Measurements from ENCODE around the gene CACNA2D3. TPM values are rescaled to one million over a fixed set of nuclear protein-coding genes. Genes with fewer than 3 reads are reported as not detected.
"Not testable (repeated sequence)": the region's sequence is repeated elsewhere in the genome, so short reads cannot be mapped to it uniquely, and the experiment has no call there.

CACNA2D3 gene
- total and polyA plus RNA-seq, 5 donors, result 29.2 to 64.5 (median 42.4) TPM

GRCh38 chr3:54432975-54433374, 310.6 kb downstream of the CACNA2D3 start:
- DNase-seq, result no peak
- no peak overlapping the region for H3K4me3 ChIP-seq (ENCODE audit: low read length)
- 56% methylated on average over 1 of the region's 1 CpG for WGBS
- no peaks in the 10 kb centered on the region for H3K27me3 ChIP-seq (ENCODE audit: control insufficient read depth, insufficient read depth)
- ATAC-seq, result no peak
- no peaks in the 10 kb centered on the region for H3K9me3 ChIP-seq (ENCODE audit: control insufficient read depth, low read length)
- intact Hi-C loops (cut with DNase I), result no loop called here
- no peak overlapping the region for H3K27ac ChIP-seq (ENCODE audit: low read length)
- H3K4me1 ChIP-seq (ENCODE audit: control insufficient read depth, insufficient read depth, low read length), result no peaks in the 10 kb centered on the region

GRCh38 chr3:54433846-54434245, 311.5 kb downstream of the CACNA2D3 start:
- Histone ChIP-seq H3K4me1 (ENCODE audit: control insufficient read depth, insufficient read depth, low read length) (no peaks in the 10 kb centered on the region), H3K27me3 (ENCODE audit: control insufficient read depth, insufficient read depth) (no peaks in the 10 kb centered on the region), H3K9me3 (ENCODE audit: control insufficient read depth, low read length) (no peaks in the 10 kb centered on the region), H3K27ac (ENCODE audit: low read length) (no peak overlapping the region), H3K4me3 (ENCODE audit: low read length) (no peak overlapping the region)
- DNase-seq (no peak), ATAC-seq (no peak)
- 52% methylated on average over 6 of the region's 6 CpGs for WGBS
- intact Hi-C loops (cut with DNase I), result no loop called here

GRCh38 chr3:54434756-54435155, 312.4 kb downstream of the CACNA2D3 start:
- WGBS, result 92% methylated on average over 2 of the region's 2 CpGs
- ATAC-seq (no peak), DNase-seq (no peak)
- intact Hi-C loops (cut with DNase I), result no loop called here
- no peak overlapping the region for H3K27ac ChIP-seq (ENCODE audit: low read length)
- H3K4me1 ChIP-seq (ENCODE audit: control insufficient read depth, insufficient read depth, low read length), result no peaks in the 10 kb centered on the region
- H3K27me3 ChIP-seq (ENCODE audit: control insufficient read depth, insufficient read depth), result no peaks in the 10 kb centered on the region
- H3K9me3 ChIP-seq (ENCODE audit: control insufficient read depth, low read length), result no peaks in the 10 kb centered on the region
- H3K4me3 ChIP-seq (ENCODE audit: low read length), result no peak overlapping the region

GRCh38 chr3:54437271-54437670, 314.9 kb downstream of the CACNA2D3 start:
- no peaks in the 10 kb centered on the region for H3K9me3 ChIP-seq (ENCODE audit: control insufficient read depth, low read length)
- no peak overlapping the region for H3K27ac ChIP-seq (ENCODE audit: low read length)
- no peak overlapping the region for H3K4me3 ChIP-seq (ENCODE audit: low read length)
- 69% methylated on average over 2 of the region's 2 CpGs for WGBS
- intact Hi-C loops (cut with DNase I), result no loop called here
- no peaks in the 10 kb centered on the region for H3K4me1 ChIP-seq (ENCODE audit: control insufficient read depth, insufficient read depth, low read length)
- no peaks in the 10 kb centered on the region for H3K27me3 ChIP-seq (ENCODE audit: control insufficient read depth, insufficient read depth)
- ATAC-seq, result no peak
- no peak for DNase-seq

- Histone ChIP-seq H3K27me3 (ENCODE audit: control insufficient read depth, insufficient read depth) (no peaks in the 10 kb centered on the region), H3K9me3 (ENCODE audit: control insufficient read depth, low read length) (no peaks in the 10 kb centered on the region), H3K4me3 (ENCODE audit: low read length) (no peak overlapping the region), H3K4me1 (ENCODE audit: control insufficient read depth, insufficient read depth, low read length) (no peaks in the 10 kb centered on the region), H3K27ac (ENCODE audit: low read length) (no peak overlapping the region)
- intact Hi-C loops (cut with DNase I), result no loop called here
- whole genome bisulfite sequencing, result 46% methylated on average over 11 of the region's 11 CpGs
- DNase-seq (no peak), ATAC-seq (no peak)
Observed at GRCh38 chr3:54443561-54444161, 321.3 kb downstream of the CACNA2D3 start.

- Histone ChIP-seq H3K4me3 (ENCODE audit: low read length) (no peak overlapping the region), H3K27ac (ENCODE audit: low read length) (no peak overlapping the region), H3K4me1 (ENCODE audit: control insufficient read depth, insufficient read depth, low read length) (no peaks in the 10 kb centered on the region), H3K27me3 (ENCODE audit: control insufficient read depth, insufficient read depth) (no peaks in the 10 kb centered on the region), H3K9me3 (ENCODE audit: control insufficient read depth, low read length) (no peaks in the 10 kb centered on the region)
- 57% methylated on average over 1 of the region's 1 CpG for WGBS
- no peak for DNase-seq
- intact Hi-C loops (cut with DNase I), result no loop called here
- no peak for ATAC-seq
Observed at GRCh38 chr3:54445630-54446029, 323.3 kb downstream of the CACNA2D3 start.

- Histone ChIP-seq H3K27me3 (ENCODE audit: control insufficient read depth, insufficient read depth) (no peaks in the 10 kb centered on the region), H3K9me3 (ENCODE audit: control insufficient read depth, low read length) (no peaks in the 10 kb centered on the region), H3K27ac (ENCODE audit: low read length) (no peak overlapping the region), H3K4me3 (ENCODE audit: low read length) (no peak overlapping the region), H3K4me1 (ENCODE audit: control insufficient read depth, insufficient read depth, low read length) (no peaks in the 10 kb centered on the region)
- intact Hi-C loops (cut with DNase I), result no loop called here
- ATAC-seq (no peak), DNase-seq (no peak)
- WGBS, result 65% methylated on average over 2 of the region's 2 CpGs
Observed at GRCh38 chr3:54447427-54447826, 325.1 kb downstream of the CACNA2D3 start.

- Histone ChIP-seq H3K27ac (ENCODE audit: low read length) (no peak overlapping the region), H3K9me3 (ENCODE audit: control insufficient read depth, low read length) (no peaks in the 10 kb centered on the region), H3K4me3 (ENCODE audit: low read length) (no peak overlapping the region), H3K4me1 (ENCODE audit: control insufficient read depth, insufficient read depth, low read length) (no peaks in the 10 kb centered on the region), H3K27me3 (ENCODE audit: control insufficient read depth, insufficient read depth) (no peaks in the 10 kb centered on the region)
- intact Hi-C loops (cut with DNase I), result no loop called here
- WGBS, result 89% methylated on average over 3 of the region's 3 CpGs
- no peak for ATAC-seq
- DNase-seq, result no peak
Observed at GRCh38 chr3:54454806-54455205, 332.5 kb downstream of the CACNA2D3 start.

- WGBS, result 64% methylated on average over 2 of the region's 2 CpGs
- H3K27ac ChIP-seq (ENCODE audit: low read length), result no peak overlapping the region
- H3K4me3 ChIP-seq (ENCODE audit: low read length), result no peak overlapping the region
- ATAC-seq (no peak), DNase-seq (no peak)
- H3K9me3 ChIP-seq (ENCODE audit: control insufficient read depth, low read length), result no peaks in the 10 kb centered on the region
- no peaks in the 10 kb centered on the region for H3K27me3 ChIP-seq (ENCODE audit: control insufficient read depth, insufficient read depth)
- H3K4me1 ChIP-seq (ENCODE audit: control insufficient read depth, insufficient read depth, low read length), result no peaks in the 10 kb centered on the region
- intact Hi-C loops (cut with DNase I), result no loop called here
Observed at GRCh38 chr3:54458357-54458756, 336.0 kb downstream of the CACNA2D3 start.

GRCh38 chr3:54464554-54464953, 342.2 kb downstream of the CACNA2D3 start:
- intact Hi-C loops (cut with DNase I); H3K9me3 ChIP-seq (ENCODE audit: control insufficient read depth, low read length); H3K4me3 ChIP-seq (ENCODE audit: low read length); DNase-seq; ATAC-seq; H3K27me3 ChIP-seq (ENCODE audit: control insufficient read depth, insufficient read depth); H3K4me1 ChIP-seq (ENCODE audit: control insufficient read depth, insufficient read depth, low read length); H3K27ac ChIP-seq (ENCODE audit: low read length): not testable (repeated sequence)
- WGBS, result 97% methylated on average over 23 of the region's 23 CpGs

- intact Hi-C loops (cut with DNase I), result no loop called here
- H3K9me3 ChIP-seq (ENCODE audit: control insufficient read depth, low read length), result no peaks in the 10 kb centered on the region
- H3K27ac ChIP-seq (ENCODE audit: low read length), result no peak overlapping the region
- ATAC-seq, result no peak
- DNase-seq, result no peak
- H3K27me3 ChIP-seq (ENCODE audit: control insufficient read depth, insufficient read depth), result no peaks in the 10 kb centered on the region
- H3K4me1 ChIP-seq (ENCODE audit: control insufficient read depth, insufficient read depth, low read length), result no peaks in the 10 kb centered on the region
- H3K4me3 ChIP-seq (ENCODE audit: low read length), result no peak overlapping the region
Observed at GRCh38 chr3:54476891-54477290, 354.5 kb downstream of the CACNA2D3 start.
